Measurements from ENCODE around the gene TMTC3. TPM values are rescaled to one million over a fixed set of nuclear protein-coding genes. Genes with fewer than 3 reads are reported as not detected.

Gene TMTC3
- polyA plus RNA-seq, 1 of the 3 experiments (the other 2 are of a cell fraction) = 2.8 TPM

GRCh38 chr12:88207921-88208620, 66.0 kb downstream of the TMTC3 start:
- H3F3A ChIP-seq (replicated peaks; ENCODE audit: insufficient read depth) = no peaks in the 10 kb centered on the region
- H3K9me2 ChIP-seq = no peaks in the 10 kb centered on the region
- no peak overlapping the region for H3K9ac ChIP-seq
- no peaks in the 10 kb centered on the region for H3K79me2 ChIP-seq (ENCODE audit: insufficient read depth)
- no peak overlapping the region for H3K27ac ChIP-seq (ENCODE audit: low read depth in 2 of 2, low read length in 1 of 2)
- H3K9me3 ChIP-seq = peaks cover 7% of the 10 kb centered on the region
- no peaks in the 10 kb centered on the region for H4K20me1 ChIP-seq (ENCODE audit: insufficient read depth)
- DNase-seq = no peak
- WGBS (ENCODE audit: low lambda C conversion rate) = 60% methylated on average over 4 of the region's 4 CpGs
- no peak overlapping the region for H3K4me3 ChIP-seq (ENCODE audit: low read depth in 2 of 2, low read length in 1 of 2)
- no peak overlapping the region for H2AFZ ChIP-seq (ENCODE audit: low read depth)
- no peaks in the 10 kb centered on the region for H3K27me3 ChIP-seq (ENCODE audit: insufficient read depth)
- TF ChIP-seq JUND (IDR thresholded peaks at IDR 0.05) (no peak), RCOR1 (IDR thresholded peaks at IDR 0.05; ENCODE audit: low read length) (no peak), EP300 (IDR thresholded peaks at IDR 0.05; ENCODE audit: borderline replicate concordance in 1 of 2, low read depth in 1 of 2, low read length in 1 of 2) (no peak), TAF1 (IDR thresholded peaks at IDR 0.05; ENCODE audit: borderline replicate concordance, low read depth, low read length) (no peak), CHD2 (IDR thresholded peaks at IDR 0.05; ENCODE audit: low read length, partially characterized antibody) (no peak), RXRA (IDR thresholded peaks at IDR 0.05; ENCODE audit: borderline replicate concordance, low read depth) (no peak), GATA2 (CRISPR knock-in tag; IDR thresholded peaks at IDR 0.05) (no peak), MAX (IDR thresholded peaks at IDR 0.05; ENCODE audit: low read depth) (no peak), RFX5 (IDR thresholded peaks at IDR 0.05; ENCODE audit: low read length) (no peak), MXI1 (IDR thresholded peaks at IDR 0.05; ENCODE audit: low read depth, low read length) (no peak), POLR2AphosphoS5 (IDR thresholded peaks at IDR 0.05; ENCODE audit: low read depth, low read length) (no peak), SMC3 (IDR thresholded peaks at IDR 0.05; ENCODE audit: low read depth, low read length) (no peak), FOSL2 (IDR thresholded peaks at IDR 0.05; ENCODE audit: borderline replicate concordance, low read depth) (no peak)
- no peak overlapping the region for H3K4me2 ChIP-seq
- H3K4me1 ChIP-seq (ENCODE audit: control insufficient read depth in 1 of 2, insufficient read depth in 2 of 2, low read depth in 1 of 2, low read length in 1 of 2) = no peaks in the 10 kb centered on the region
- POLR2A ChIA-PET = no interaction called here
- CTCF ChIA-PET = no interaction called here
- H3K36me3 ChIP-seq (replicated peaks in 1 of 2; ENCODE audit: control insufficient read depth in 1 of 2, insufficient read depth in 2 of 2, low read length in 1 of 2) = no peaks in the 10 kb centered on the region

GRCh38 chr12:88208661-88209060, 66.6 kb downstream of the TMTC3 start:
- H4K20me1 ChIP-seq (ENCODE audit: insufficient read depth) = no peaks in the 10 kb centered on the region
- ChIA-PET POLR2A (no interaction called here), CTCF (no interaction called here)
- TF ChIP-seq, protein P1, sequence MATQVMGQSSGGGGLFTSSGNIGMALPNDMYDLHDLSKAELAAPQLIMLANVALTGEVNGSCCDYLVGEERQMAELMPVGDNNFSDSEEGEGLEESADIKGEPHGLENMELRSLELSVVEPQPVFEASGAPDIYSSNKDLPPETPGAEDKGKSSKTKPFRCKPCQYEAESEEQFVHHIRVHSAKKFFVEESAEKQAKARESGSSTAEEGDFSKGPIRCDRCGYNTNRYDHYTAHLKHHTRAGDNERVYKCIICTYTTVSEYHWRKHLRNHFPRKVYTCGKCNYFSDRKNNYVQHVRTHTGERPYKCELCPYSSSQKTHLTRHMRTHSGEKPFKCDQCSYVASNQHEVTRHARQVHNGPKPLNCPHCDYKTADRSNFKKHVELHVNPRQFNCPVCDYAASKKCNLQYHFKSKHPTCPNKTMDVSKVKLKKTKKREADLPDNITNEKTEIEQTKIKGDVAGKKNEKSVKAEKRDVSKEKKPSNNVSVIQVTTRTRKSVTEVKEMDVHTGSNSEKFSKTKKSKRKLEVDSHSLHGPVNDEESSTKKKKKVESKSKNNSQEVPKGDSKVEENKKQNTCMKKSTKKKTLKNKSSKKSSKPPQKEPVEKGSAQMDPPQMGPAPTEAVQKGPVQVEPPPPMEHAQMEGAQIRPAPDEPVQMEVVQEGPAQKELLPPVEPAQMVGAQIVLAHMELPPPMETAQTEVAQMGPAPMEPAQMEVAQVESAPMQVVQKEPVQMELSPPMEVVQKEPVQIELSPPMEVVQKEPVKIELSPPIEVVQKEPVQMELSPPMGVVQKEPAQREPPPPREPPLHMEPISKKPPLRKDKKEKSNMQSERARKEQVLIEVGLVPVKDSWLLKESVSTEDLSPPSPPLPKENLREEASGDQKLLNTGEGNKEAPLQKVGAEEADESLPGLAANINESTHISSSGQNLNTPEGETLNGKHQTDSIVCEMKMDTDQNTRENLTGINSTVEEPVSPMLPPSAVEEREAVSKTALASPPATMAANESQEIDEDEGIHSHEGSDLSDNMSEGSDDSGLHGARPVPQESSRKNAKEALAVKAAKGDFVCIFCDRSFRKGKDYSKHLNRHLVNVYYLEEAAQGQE (IDR thresholded peaks at IDR 0.05; ENCODE audit: low read depth, low read length) = no peak
- TF ChIP-seq, protein P2, sequence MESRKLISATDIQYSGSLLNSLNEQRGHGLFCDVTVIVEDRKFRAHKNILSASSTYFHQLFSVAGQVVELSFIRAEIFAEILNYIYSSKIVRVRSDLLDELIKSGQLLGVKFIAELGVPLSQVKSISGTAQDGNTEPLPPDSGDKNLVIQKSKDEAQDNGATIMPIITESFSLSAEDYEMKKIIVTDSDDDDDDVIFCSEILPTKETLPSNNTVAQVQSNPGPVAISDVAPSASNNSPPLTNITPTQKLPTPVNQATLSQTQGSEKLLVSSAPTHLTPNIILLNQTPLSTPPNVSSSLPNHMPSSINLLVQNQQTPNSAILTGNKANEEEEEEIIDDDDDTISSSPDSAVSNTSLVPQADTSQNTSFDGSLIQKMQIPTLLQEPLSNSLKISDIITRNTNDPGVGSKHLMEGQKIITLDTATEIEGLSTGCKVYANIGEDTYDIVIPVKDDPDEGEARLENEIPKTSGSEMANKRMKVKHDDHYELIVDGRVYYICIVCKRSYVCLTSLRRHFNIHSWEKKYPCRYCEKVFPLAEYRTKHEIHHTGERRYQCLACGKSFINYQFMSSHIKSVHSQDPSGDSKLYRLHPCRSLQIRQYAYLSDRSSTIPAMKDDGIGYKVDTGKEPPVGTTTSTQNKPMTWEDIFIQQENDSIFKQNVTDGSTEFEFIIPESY (IDR thresholded peaks at IDR 0.05; ENCODE audit: borderline replicate concordance, low read depth) = no peak
- TF ChIP-seq PBX3 (IDR thresholded peaks at IDR 0.05) (no peak), NRF1 (IDR thresholded peaks at IDR 0.05; ENCODE audit: low read depth, low read length) (no peak), SMC3 (IDR thresholded peaks at IDR 0.05; ENCODE audit: low read depth, low read length) (no peak), TAF1 (IDR thresholded peaks at IDR 0.05; ENCODE audit: borderline replicate concordance, low read depth, low read length) (no peak), JUND (IDR thresholded peaks at IDR 0.05) (no peak), TEAD4 (IDR thresholded peaks at IDR 0.05; ENCODE audit: borderline replicate concordance, insufficient read depth) (no peak)
- H3K27ac ChIP-seq (ENCODE audit: low read depth in 2 of 2, low read length in 1 of 2) = no peak overlapping the region
- H3K9me3 ChIP-seq = peaks cover 10% of the 10 kb centered on the region
- H3K4me2 ChIP-seq = no peak overlapping the region
- DNase-seq = no peak
- H3K4me3 ChIP-seq (ENCODE audit: low read depth in 2 of 2, low read length in 1 of 2) = no peak overlapping the region
- no peak overlapping the region for H2AFZ ChIP-seq (ENCODE audit: low read depth)
- no peaks in the 10 kb centered on the region for H3F3A ChIP-seq (replicated peaks; ENCODE audit: insufficient read depth)
- WGBS (ENCODE audit: low lambda C conversion rate) = 0% methylated on average over 1 of the region's 1 CpG
- no peaks in the 10 kb centered on the region for H3K4me1 ChIP-seq (ENCODE audit: control insufficient read depth in 1 of 2, insufficient read depth in 2 of 2, low read depth in 1 of 2, low read length in 1 of 2)
- no peaks in the 10 kb centered on the region for H3K9me2 ChIP-seq
- no peaks in the 10 kb centered on the region for H3K27me3 ChIP-seq (ENCODE audit: insufficient read depth)
- H3K36me3 ChIP-seq (replicated peaks in 1 of 2; ENCODE audit: control insufficient read depth in 1 of 2, insufficient read depth in 2 of 2, low read length in 1 of 2) = no peaks in the 10 kb centered on the region
- H3K9ac ChIP-seq = no peak overlapping the region
- H3K79me2 ChIP-seq (ENCODE audit: insufficient read depth) = no peaks in the 10 kb centered on the region

Measured in SK-N-SH (cell line).